SU-DHL-6 (cell line): Measurements from ENCODE around the gene ACSL6.

Experiments used
- EZH2phosphoT487 ChIP-seq: fragments of 200-600 bp; sonication (generic), shearing (Covaris generic); conservative IDR thresholded peaks from 2 replicates; pipeline ENCODE4 v1.6.1; 2018; ENCODE audit warnings: mild to moderate bottlenecking, antibody characterized with exemption, low read length, moderate library complexity, mixed read lengths
- TF ChIP-seq, protein P1 (sequence below): fragments of 200-600 bp; sonication (generic); IDR thresholded peaks from one replicate; pipeline ENCODE4 v1.5.1; 2017; ENCODE audit warnings: antibody characterized with exemption, mild to moderate bottlenecking, low read length, moderate library complexity; ENCODE audit not compliant: insufficient read depth, poor library complexity, severe bottlenecking

DNA sequence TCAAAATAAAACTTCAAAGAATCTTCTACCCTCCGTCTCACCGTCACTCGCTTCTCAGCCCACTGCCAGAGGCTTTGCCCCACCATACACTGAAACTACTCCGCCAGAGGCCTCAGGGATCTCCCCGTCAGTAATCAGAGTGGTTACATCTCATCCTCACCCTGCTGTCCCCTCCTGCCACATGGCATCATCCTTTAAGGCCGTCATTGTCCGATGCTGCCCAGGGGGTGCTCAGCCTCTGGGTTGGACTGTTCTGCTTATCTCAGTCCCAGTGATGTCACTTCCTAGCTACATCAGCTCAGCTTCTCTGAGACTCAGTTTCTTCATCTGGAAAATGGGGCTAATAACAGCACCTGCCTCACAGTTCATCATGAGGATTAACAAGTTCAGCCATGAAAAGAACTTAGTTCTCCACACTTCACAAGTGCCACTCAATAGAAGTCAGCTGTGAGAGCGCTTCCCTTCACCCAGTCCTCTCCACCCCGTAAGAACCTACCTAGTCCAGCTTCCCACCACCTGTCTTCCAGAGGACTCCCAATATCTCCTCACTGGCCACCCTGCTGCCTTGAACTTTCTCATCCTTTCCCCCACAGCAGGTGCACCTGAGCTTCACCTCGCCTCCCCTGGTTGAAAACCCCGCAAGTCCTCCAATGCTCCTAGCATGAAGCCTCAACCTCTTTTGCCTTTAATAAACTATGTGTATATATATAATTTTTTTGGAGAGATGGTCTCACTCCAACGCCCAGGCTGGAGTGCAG lies 46.2 kb upstream of the ACSL6 start:
- TF ChIP-seq, protein P1, sequence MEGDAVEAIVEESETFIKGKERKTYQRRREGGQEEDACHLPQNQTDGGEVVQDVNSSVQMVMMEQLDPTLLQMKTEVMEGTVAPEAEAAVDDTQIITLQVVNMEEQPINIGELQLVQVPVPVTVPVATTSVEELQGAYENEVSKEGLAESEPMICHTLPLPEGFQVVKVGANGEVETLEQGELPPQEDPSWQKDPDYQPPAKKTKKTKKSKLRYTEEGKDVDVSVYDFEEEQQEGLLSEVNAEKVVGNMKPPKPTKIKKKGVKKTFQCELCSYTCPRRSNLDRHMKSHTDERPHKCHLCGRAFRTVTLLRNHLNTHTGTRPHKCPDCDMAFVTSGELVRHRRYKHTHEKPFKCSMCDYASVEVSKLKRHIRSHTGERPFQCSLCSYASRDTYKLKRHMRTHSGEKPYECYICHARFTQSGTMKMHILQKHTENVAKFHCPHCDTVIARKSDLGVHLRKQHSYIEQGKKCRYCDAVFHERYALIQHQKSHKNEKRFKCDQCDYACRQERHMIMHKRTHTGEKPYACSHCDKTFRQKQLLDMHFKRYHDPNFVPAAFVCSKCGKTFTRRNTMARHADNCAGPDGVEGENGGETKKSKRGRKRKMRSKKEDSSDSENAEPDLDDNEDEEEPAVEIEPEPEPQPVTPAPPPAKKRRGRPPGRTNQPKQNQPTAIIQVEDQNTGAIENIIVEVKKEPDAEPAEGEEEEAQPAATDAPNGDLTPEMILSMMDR, result no peak
- no peak for TF ChIP-seq EZH2phosphoT487
